ENCODE results near the gene PSMF1. TPM values are rescaled to one million over a fixed set of nuclear protein-coding genes. Genes with fewer than 3 reads are reported as not detected.

Gene PSMF1
- total and polyA plus RNA-seq, 4 donors, result 37.5 to 161 (median 68.2) TPM

DNA sequence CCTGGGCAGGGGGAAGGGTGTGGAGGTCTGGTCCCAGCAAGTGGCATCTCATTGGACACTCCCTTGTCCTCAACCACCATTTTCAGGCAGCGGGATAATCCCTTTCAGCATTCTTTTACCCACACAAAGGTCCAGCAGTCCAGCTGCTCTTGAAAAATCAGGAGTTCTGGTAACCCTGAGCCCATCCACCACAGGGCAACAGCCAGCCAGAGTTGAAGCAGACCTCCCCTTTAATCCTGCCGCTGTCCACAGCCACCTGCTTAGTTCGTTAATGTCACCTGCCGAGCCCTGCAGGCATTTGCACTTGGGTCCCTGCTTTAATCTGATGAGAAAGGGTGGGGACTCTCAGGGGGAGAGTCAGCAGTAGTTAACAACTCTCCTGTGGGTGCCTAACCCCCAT is 55.3 kb downstream of the PSMF1 start:
- Histone ChIP-seq H3K4me1 (ENCODE audit: control insufficient read depth in 5 of 5, insufficient read depth in 5 of 5, low read length in 5 of 5) (no peaks in the 10 kb centered on the region), H3K4me3 (no peak overlapping the region), H3K36me3 (ENCODE audit: control insufficient read depth in 4 of 4, insufficient read depth in 4 of 4, low read length in 4 of 4) (peaks cover 7 to 50% (median 32%) of the 10 kb centered on the region in 4 donors), H3K9ac (ENCODE audit: insufficient read depth in 1 of 2, low read length in 2 of 2) (no peak overlapping the region), H3K9me3 (ENCODE audit: control insufficient read depth in 4 of 4, insufficient read depth in 3 of 4, low read length in 3 of 4) (no peaks in the 10 kb centered on the region), H3K27ac (ENCODE audit: low read depth in 1 of 2, low read length in 1 of 2) (no peak overlapping the region), H3K27me3 (ENCODE audit: control insufficient read depth in 3 of 3, insufficient read depth in 3 of 3, low read length in 2 of 3) (no peaks in the 10 kb centered on the region)
- 89% methylated on average over 4 of the region's 4 CpGs for WGBS, 2 donors
- DNase-seq (no peak), ATAC-seq (ENCODE audit: insufficient read depth, low FRiP score) (no peak)
- TF ChIP-seq, protein P1, sequence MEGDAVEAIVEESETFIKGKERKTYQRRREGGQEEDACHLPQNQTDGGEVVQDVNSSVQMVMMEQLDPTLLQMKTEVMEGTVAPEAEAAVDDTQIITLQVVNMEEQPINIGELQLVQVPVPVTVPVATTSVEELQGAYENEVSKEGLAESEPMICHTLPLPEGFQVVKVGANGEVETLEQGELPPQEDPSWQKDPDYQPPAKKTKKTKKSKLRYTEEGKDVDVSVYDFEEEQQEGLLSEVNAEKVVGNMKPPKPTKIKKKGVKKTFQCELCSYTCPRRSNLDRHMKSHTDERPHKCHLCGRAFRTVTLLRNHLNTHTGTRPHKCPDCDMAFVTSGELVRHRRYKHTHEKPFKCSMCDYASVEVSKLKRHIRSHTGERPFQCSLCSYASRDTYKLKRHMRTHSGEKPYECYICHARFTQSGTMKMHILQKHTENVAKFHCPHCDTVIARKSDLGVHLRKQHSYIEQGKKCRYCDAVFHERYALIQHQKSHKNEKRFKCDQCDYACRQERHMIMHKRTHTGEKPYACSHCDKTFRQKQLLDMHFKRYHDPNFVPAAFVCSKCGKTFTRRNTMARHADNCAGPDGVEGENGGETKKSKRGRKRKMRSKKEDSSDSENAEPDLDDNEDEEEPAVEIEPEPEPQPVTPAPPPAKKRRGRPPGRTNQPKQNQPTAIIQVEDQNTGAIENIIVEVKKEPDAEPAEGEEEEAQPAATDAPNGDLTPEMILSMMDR (IDR thresholded peaks at IDR 0.05; ENCODE audit: control extremely low read depth, extremely low read depth), result no peak

DNA sequence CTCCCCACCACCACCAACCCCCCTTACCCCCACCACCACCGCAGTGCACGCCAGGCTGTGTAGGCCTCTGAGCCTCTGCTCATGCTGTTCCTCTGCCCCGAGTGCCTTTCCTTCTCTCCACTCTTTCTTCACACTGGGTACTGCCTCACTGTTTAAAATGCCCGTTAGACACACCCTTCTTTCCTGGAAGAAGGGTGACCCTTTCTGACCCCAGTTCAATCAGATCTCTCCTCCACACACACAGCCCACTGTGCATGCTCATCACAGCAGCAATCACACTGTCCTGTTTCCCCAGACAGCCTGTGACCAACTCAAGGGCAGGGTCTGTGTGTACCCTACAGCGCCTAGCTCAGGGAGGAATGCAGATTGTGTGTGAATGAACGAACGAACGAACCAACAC is 56.4 kb downstream of the PSMF1 start:
- no peaks in the 10 kb centered on the region for H3K4me1 ChIP-seq (ENCODE audit: control insufficient read depth in 5 of 5, insufficient read depth in 5 of 5, low read length in 5 of 5)
- DNase-seq (no peak), ATAC-seq (ENCODE audit: insufficient read depth, low FRiP score) (no peak)
- no peak overlapping the region for H3K4me3 ChIP-seq
- peaks cover 5 to 42% (median 22%) of the 10 kb centered on the region in 4 donors for H3K36me3 ChIP-seq (ENCODE audit: control insufficient read depth in 4 of 4, insufficient read depth in 4 of 4, low read length in 4 of 4)
- H3K9ac ChIP-seq (ENCODE audit: insufficient read depth in 1 of 2, low read length in 2 of 2), result no peak overlapping the region
- no peak overlapping the region for H3K27ac ChIP-seq (ENCODE audit: low read depth in 1 of 2, low read length in 1 of 2)
- no peaks in the 10 kb centered on the region for H3K9me3 ChIP-seq (ENCODE audit: control insufficient read depth in 4 of 4, insufficient read depth in 3 of 4, low read length in 3 of 4)
- TF ChIP-seq, protein P1 (IDR thresholded peaks at IDR 0.05; ENCODE audit: control extremely low read depth, extremely low read depth), result no peak
- H3K27me3 ChIP-seq (ENCODE audit: control insufficient read depth in 3 of 3, insufficient read depth in 3 of 3, low read length in 2 of 3), result no peaks in the 10 kb centered on the region
- 89 to 93% methylated on average over 8 of the region's 8 CpGs for WGBS, 2 donors

DNA sequence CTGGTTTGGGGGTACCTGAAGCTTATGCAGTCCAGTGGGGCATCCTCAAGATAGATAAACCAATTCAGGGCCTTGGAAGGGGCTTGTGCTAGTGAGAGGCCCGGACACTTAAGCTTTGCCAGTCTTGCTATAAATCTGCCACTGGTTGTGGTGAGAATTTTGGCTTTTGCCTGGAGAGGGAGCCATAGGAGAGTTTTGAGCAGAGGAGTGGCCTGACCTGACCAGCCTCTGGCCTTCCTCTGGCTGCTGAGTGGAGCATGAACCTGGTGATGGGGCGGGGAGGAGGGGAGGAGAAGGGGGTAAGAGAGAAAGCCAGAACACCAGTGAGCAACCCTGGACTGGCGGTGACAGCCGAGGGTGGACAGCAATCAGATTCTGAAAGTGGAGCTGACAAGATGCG is 59.3 kb downstream of the PSMF1 start:
- ATAC-seq (ENCODE audit: insufficient read depth, low FRiP score) (no peak), DNase-seq (no peak)
- Histone ChIP-seq H3K4me3 (no peak overlapping the region), H3K4me1 (ENCODE audit: control insufficient read depth in 5 of 5, insufficient read depth in 5 of 5, low read length in 5 of 5) (no peaks in the 10 kb centered on the region), H3K9ac (ENCODE audit: insufficient read depth in 1 of 2, low read length in 2 of 2) (no peak overlapping the region), H3K27me3 (ENCODE audit: control insufficient read depth in 3 of 3, insufficient read depth in 3 of 3, low read length in 2 of 3) (no peaks in the 10 kb centered on the region), H3K36me3 (ENCODE audit: control insufficient read depth in 4 of 4, insufficient read depth in 4 of 4, low read length in 4 of 4) (peaks cover 5 to 33% (median 13%) of the 10 kb centered on the region in 4 donors), H3K27ac (ENCODE audit: low read depth in 1 of 2, low read length in 1 of 2) (no peak overlapping the region), H3K9me3 (ENCODE audit: control insufficient read depth in 4 of 4, insufficient read depth in 3 of 4, low read length in 3 of 4) (no peaks in the 10 kb centered on the region)
- TF ChIP-seq, protein P1 (IDR thresholded peaks at IDR 0.05; ENCODE audit: control extremely low read depth, extremely low read depth), result no peak
- WGBS, 2 donors, result 86 to 91% methylated on average over 5 of the region's 5 CpGs

DNA sequence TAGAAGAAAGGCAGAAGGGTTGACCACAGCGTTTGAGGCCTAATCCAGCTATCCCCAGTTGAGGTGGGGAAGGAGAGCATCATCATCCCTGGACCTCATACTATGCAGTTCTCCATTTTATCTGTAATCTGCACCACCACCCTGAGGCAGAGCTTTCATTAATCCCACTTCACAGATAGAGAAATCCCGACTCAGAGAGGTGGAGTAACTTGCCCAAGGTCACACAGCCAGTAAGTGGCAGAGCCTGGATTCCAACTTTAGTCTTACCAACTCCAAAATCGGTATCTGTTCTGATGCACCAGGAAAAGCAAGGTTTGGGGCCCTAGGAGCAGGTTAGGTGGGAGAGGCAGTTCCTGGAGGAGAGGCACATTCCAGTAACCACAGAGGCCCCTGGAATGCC is 59.7 kb downstream of the PSMF1 start:
- Histone ChIP-seq H3K36me3 (ENCODE audit: control insufficient read depth in 4 of 4, insufficient read depth in 4 of 4, low read length in 4 of 4) (peaks cover 2 to 30% (median 12%) of the 10 kb centered on the region in 4 donors), H3K9me3 (ENCODE audit: control insufficient read depth in 4 of 4, insufficient read depth in 3 of 4, low read length in 3 of 4) (no peaks in the 10 kb centered on the region), H3K27me3 (ENCODE audit: control insufficient read depth in 3 of 3, insufficient read depth in 3 of 3, low read length in 2 of 3) (peaks cover 0 to 3% (median 0%) of the 10 kb centered on the region in 3 donors), H3K27ac (ENCODE audit: low read depth in 1 of 2, low read length in 1 of 2) (no peak overlapping the region), H3K4me1 (ENCODE audit: control insufficient read depth in 5 of 5, insufficient read depth in 5 of 5, low read length in 5 of 5) (no peaks in the 10 kb centered on the region), H3K4me3 (no peak overlapping the region), H3K9ac (ENCODE audit: insufficient read depth in 1 of 2, low read length in 2 of 2) (no peak overlapping the region)
- TF ChIP-seq, protein P1 (IDR thresholded peaks at IDR 0.05; ENCODE audit: control extremely low read depth, extremely low read depth), result no peak
- DNase-seq (no peak), ATAC-seq (ENCODE audit: insufficient read depth, low FRiP score) (no peak)
- WGBS, 2 donors, result 95 to 96% methylated on average over 3 of the region's 3 CpGs
